Cerebellar cortex (tissue), 1 donor: ENCODE measurements around the gene MBTPS1.
A peak's percentile ranks its signal among the peaks of the same experiment; 100 is the strongest.

Source experiments
- DNase-seq: peaks from one replicate; pipeline ENCODE4 v3.0.0-alpha.2; 2015; ENCODE audit warnings: low spot score

MBTPS1 gene

GRCh38 chr16:84116720-84117493, at the start of gene MBTPS1:
MBTPS1 (minus strand) TSS chr16:84116942; CDS start chr16:84101783, 15,159 bp downstream.
- DNase-seq, result peak; percentile 96

- DNase-seq, result no peak
Observed at GRCh38 chr16:84165746-84166145, 49.0 kb upstream of the MBTPS1 start.

- no peak for DNase-seq
Observed at GRCh38 chr16:84161801-84162200, 45.1 kb upstream of the MBTPS1 start.

GRCh38 chr16:84161037-84161436, 44.3 kb upstream of the MBTPS1 start:
- no peak for DNase-seq

GRCh38 chr16:84159800-84160199, 43.1 kb upstream of the MBTPS1 start:
- no peak for DNase-seq

GRCh38 chr16:84159007-84159406, 42.3 kb upstream of the MBTPS1 start:
- DNase-seq, result no peak

GRCh38 chr16:84156342-84156784, 39.6 kb upstream of the MBTPS1 start:
- DNase-seq, result no peak

- no peak for DNase-seq
Observed at GRCh38 chr16:84155771-84156170, 39.0 kb upstream of the MBTPS1 start.

- no peak for DNase-seq
Observed at GRCh38 chr16:84155226-84155625, 38.5 kb upstream of the MBTPS1 start.

- DNase-seq, result no peak
Observed at GRCh38 chr16:84153660-84154214, 37.0 kb upstream of the MBTPS1 start.

GRCh38 chr16:84150926-84151325, 34.2 kb upstream of the MBTPS1 start:
- no peak for DNase-seq

GRCh38 chr16:84144859-84145639, 28.3 kb upstream of the MBTPS1 start, which contains the start of the genes DNAAF1 and HSDL1:
DNAAF1 (plus strand) TSS chr16:84145308; CDS start chr16:84145441, 133 bp downstream.
HSDL1 (minus strand) TSS chr16:84145177; CDS start chr16:84131321, 13,856 bp downstream.
- peak; percentile 84 for DNase-seq

- DNase-seq, result peak; percentile 23
Observed at GRCh38 chr16:84144209-84144858, 27.6 kb upstream of the MBTPS1 start.

GRCh38 chr16:84143784-84144199, 27.1 kb upstream of the MBTPS1 start:
- no peak for DNase-seq

GRCh38 chr16:84143081-84143480, 26.3 kb upstream of the MBTPS1 start:
- DNase-seq, result no peak

- DNase-seq, result no peak
Observed at GRCh38 chr16:84141143-84141670, 24.5 kb upstream of the MBTPS1 start.

- DNase-seq, result no peak
Observed at GRCh38 chr16:84139628-84140258, 23.0 kb upstream of the MBTPS1 start.

- no peak for DNase-seq
Observed at GRCh38 chr16:84138824-84139627, 22.3 kb upstream of the MBTPS1 start.

- DNase-seq, result no peak
Observed at GRCh38 chr16:84138500-84138823, 21.7 kb upstream of the MBTPS1 start.

- DNase-seq, result no peak
Observed at GRCh38 chr16:84137769-84138357, 21.1 kb upstream of the MBTPS1 start.
